ENCODE data around the gene STAT5B. TPM values are rescaled to one million over a fixed set of nuclear protein-coding genes. Genes with fewer than 3 reads are reported as not detected.
A peak's percentile ranks its signal among the peaks of the same experiment; 100 is the strongest.

Gene STAT5B
- 80.3 and 82.6 TPM in 2 replicates for total RNA-seq

DNA sequence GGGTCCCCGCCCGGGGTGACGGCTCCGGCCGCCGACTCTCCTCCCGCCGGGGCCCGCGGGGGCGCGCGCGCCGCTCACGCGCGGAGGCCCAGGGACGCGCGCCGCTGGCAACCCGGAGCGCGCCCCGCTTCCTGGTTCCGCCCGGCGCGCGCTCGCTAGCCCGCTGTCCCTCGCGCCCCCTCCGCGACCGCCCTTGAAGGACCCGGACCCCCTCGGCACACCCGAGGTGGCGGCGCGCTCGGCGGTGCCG lies at the start of gene STAT5B:
STAT5B (minus strand) TSS at position 33 of the 250 bp plus-strand sequence. CDS start 44,264 bp downstream, outside the sequence.
- POLR2A ChIA-PET: interaction anchor here (0.9 to 4.2 kb wide), 5 partner anchors 11 to 309 kb away, joined by 3 to 45 read pairs (median 4); partner anchors contain the start of genes STAT3 and STAT5A
- peak within 1 kb of the TSS; percentile 81 for H3K27ac Mint-ChIP-seq
- peaks cover 52% of the 10 kb centered on the region for H3K4me1 Mint-ChIP-seq
- H3K9me3 Mint-ChIP-seq: no peaks in the 10 kb centered on the region
- peak; percentile 79 for DNase-seq
- CTCF ChIA-PET: no interaction called here
- peak; percentile 81 for ATAC-seq (ENCODE audit: low read depth)
- H3K27me3 Mint-ChIP-seq: no peaks in the 10 kb centered on the region
- intact Hi-C loops (cut with micrococcal nuclease): loop anchor here (1.0 kb wide), 1 partner anchor 11 kb away; no protein-coding TSS in a partner anchor
- peak within 1 kb of the TSS; percentile 92 for H3K4me3 Mint-ChIP-seq
- H3K36me3 Mint-ChIP-seq (ENCODE audit: low read depth): peaks cover 4% of the 10 kb centered on the region
- TF ChIP-seq, protein P1, sequence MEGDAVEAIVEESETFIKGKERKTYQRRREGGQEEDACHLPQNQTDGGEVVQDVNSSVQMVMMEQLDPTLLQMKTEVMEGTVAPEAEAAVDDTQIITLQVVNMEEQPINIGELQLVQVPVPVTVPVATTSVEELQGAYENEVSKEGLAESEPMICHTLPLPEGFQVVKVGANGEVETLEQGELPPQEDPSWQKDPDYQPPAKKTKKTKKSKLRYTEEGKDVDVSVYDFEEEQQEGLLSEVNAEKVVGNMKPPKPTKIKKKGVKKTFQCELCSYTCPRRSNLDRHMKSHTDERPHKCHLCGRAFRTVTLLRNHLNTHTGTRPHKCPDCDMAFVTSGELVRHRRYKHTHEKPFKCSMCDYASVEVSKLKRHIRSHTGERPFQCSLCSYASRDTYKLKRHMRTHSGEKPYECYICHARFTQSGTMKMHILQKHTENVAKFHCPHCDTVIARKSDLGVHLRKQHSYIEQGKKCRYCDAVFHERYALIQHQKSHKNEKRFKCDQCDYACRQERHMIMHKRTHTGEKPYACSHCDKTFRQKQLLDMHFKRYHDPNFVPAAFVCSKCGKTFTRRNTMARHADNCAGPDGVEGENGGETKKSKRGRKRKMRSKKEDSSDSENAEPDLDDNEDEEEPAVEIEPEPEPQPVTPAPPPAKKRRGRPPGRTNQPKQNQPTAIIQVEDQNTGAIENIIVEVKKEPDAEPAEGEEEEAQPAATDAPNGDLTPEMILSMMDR (IDR thresholded peaks at IDR 0.05): no peak

DNA sequence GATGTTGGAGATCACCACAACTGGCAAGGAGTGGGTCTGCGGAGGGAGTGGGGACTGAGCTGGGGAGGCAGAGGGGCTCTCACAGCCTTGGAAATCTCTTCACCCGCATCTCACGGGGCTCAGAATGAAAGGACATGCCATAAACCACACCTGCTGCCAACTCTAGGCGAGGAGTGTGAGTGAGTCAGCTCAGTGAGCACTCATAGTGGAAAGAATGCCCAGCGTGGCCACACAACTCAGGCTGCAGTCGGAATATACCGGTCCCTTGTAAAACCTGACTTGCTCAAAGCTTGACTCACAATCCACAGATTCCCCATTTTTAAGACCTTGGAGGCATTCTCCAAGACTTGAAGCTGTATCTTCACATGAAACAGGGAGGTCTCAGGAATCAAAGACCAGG lies 48.8 kb upstream of the STAT5B start:
- no peak overlapping the region for H3K27ac Mint-ChIP-seq
- H3K27me3 Mint-ChIP-seq: no peaks in the 10 kb centered on the region
- intact Hi-C loops (cut with micrococcal nuclease): no loop called here
- no peak overlapping the region for H3K4me3 Mint-ChIP-seq
- ChIA-PET POLR2A (interaction anchor here (0.6 kb wide), 2 partner anchors 112 to 144 kb away, joined by 5 read pairs; no protein-coding TSS in a partner anchor), CTCF (interaction anchor here (1.2 to 12.1 kb wide), 2 partner anchors 15 to 80 kb away, joined by 3 to 202 read pairs; no protein-coding TSS in a partner anchor)
- H3K9me3 Mint-ChIP-seq: no peaks in the 10 kb centered on the region
- TF ChIP-seq, protein P1 (IDR thresholded peaks at IDR 0.05): no peak
- peaks cover 22% of the 10 kb centered on the region for H3K4me1 Mint-ChIP-seq
- no peak for ATAC-seq (ENCODE audit: low read depth)
- H3K36me3 Mint-ChIP-seq (ENCODE audit: low read depth): peaks cover 81% of the 10 kb centered on the region
- no peak for DNase-seq

DNA sequence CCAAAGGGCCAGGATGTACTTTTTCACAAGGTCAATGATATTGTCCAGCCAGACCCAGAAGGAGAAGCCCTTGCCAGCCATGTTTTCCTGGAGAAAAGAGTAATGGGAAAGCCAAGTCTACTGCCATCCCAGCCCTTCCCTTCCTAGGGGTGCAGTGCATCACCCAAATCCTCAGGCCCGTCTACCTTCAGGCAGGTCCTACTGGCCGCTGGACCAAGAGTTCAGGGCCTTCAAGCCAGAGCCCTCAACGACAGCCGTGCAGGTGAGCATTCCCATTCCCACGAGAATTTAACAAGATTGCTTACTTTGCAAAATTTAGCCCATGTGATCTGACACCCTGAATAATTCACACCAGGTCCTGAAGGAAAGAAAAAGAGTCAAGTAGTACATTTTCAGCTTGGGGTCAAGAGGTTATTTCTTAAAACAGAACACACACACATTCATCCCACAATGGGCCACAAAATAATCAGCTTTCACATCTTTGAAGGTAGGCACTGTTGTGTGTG lies 47.1 kb upstream of the STAT5B start:
- TF ChIP-seq, protein P1 (IDR thresholded peaks at IDR 0.05): no peak
- Mint-ChIP-seq H3K36me3 (ENCODE audit: low read depth) (peaks cover 74% of the 10 kb centered on the region), H3K27me3 (no peaks in the 10 kb centered on the region), H3K27ac (peak overlapping the region; percentile 63), H3K4me1 (peaks cover 34% of the 10 kb centered on the region), H3K9me3 (no peaks in the 10 kb centered on the region), H3K4me3 (no peak overlapping the region)
- CTCF ChIA-PET: interaction anchor here (0.7 to 12.1 kb wide), 12 partner anchors 10 to 204 kb away, joined by 3 to 202 read pairs (median 3); partner anchors contain the start of gene STAT3
- DNase-seq (no peak), ATAC-seq (ENCODE audit: low read depth) (no peak)
- intact Hi-C loops (cut with micrococcal nuclease): loop anchor here (5.0 kb wide), 1 partner anchor 64 kb away; the partner anchor contains the start of gene STAT3
- POLR2A ChIA-PET: interaction anchor here (0.8 to 1.8 kb wide), 2 partner anchors 65 to 80 kb away, joined by 4 read pairs; partner anchors contain the start of gene STAT3

DNA sequence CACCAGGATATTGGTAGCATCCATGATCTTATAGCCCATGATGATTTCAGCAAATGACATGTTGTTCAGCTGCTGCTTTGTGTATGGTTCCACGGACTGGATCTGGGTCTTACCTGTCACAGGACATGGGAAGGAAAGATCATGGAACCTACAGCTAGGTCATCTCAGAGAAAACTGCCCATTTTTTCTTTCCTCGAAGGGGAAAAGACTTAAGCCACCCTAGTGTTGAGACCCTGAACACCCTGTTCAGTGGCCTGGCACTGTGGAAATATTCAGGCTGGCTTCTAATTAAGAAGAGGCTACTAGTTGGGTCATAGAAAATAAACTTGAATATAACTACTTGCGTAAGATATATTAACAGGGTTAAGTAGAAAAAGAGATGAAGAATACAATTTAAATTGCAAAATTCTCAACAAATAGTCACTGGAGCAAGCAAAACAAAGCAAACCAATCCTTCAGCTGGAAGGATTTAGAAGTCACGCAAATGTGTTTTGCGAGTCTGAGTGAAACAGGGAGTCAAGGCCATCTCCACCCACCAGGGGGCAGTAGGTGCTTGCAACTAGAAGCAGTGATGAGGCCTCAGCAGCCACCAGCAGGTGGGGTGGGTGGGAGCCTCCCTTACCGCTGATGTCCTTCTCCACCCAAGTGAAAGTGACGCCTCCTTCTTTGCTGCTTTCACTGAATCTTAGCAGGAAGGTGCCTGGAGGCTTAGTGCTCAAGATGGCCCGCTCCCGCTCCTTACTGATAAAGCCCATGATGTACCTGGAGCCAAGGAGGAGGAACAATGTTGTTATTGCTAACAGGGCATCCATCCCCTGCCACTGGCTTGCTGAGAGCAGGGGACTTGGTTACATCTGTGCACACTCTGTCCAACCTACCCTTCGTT lies 46.4 kb upstream of the STAT5B start:
- intact Hi-C loops (cut with micrococcal nuclease): loop anchor here (1.0 to 5.0 kb wide), 5 partner anchors 10 to 205 kb away; partner anchors contain the start of gene STAT3
- peaks cover 35% of the 10 kb centered on the region for H3K4me1 Mint-ChIP-seq
- no peak overlapping the region for H3K4me3 Mint-ChIP-seq
- peaks cover 75% of the 10 kb centered on the region for H3K36me3 Mint-ChIP-seq (ENCODE audit: low read depth)
- peak overlapping the region; percentile 63 for H3K27ac Mint-ChIP-seq
- CTCF ChIA-PET: interaction anchor here (0.6 to 12.1 kb wide), 14 partner anchors 10 to 197 kb away, joined by 3 to 202 read pairs (median 3); partner anchors contain the start of gene STAT3
- TF ChIP-seq, protein P1 (IDR thresholded peaks at IDR 0.05): peak; percentile 90
- no peaks in the 10 kb centered on the region for H3K9me3 Mint-ChIP-seq
- no peaks in the 10 kb centered on the region for H3K27me3 Mint-ChIP-seq
- ATAC-seq (ENCODE audit: low read depth): peak; percentile 97
- peak; percentile 80 for DNase-seq
- POLR2A ChIA-PET: interaction anchor here (0.8 to 1.8 kb wide), 3 partner anchors 10 to 84 kb away, joined by 3 to 6 read pairs (median 4); no protein-coding TSS in a partner anchor

All from activated B cell treated with CpG ODN at 0.5 μM for 24 hours (primary cell).